ENCODE results near the gene APOL6.

APOL6 gene

GRCh38 chr22:35637254-35637653, 11.0 kb upstream of the APOL6 start:
- DNase-seq: no peak
- TF ChIP-seq GATA1 (IDR thresholded peaks at IDR 0.05; ENCODE audit: low read depth, low read length) (no peak), POLR2A (IDR thresholded peaks at IDR 0.05; ENCODE audit: low read length) (no peak)

GRCh38 chr22:35638001-35638400, 10.2 kb upstream of the APOL6 start:
- no peak for DNase-seq
- TF ChIP-seq POLR2A (IDR thresholded peaks at IDR 0.05; ENCODE audit: low read length): no peak
- no peak for TF ChIP-seq GATA1 (IDR thresholded peaks at IDR 0.05; ENCODE audit: low read depth, low read length)

- no peak for TF ChIP-seq GATA1 (IDR thresholded peaks at IDR 0.05; ENCODE audit: low read depth, low read length)
- TF ChIP-seq POLR2A (IDR thresholded peaks at IDR 0.05; ENCODE audit: low read length): no peak
- DNase-seq: no peak
Measured at GRCh38 chr22:35638410-35638809, 9.8 kb upstream of the APOL6 start.

GRCh38 chr22:35641494-35642120, 6.6 kb upstream of the APOL6 start:
- DNase-seq: no peak
- TF ChIP-seq GATA1 (IDR thresholded peaks at IDR 0.05; ENCODE audit: low read depth, low read length): no peak
- TF ChIP-seq POLR2A (IDR thresholded peaks at IDR 0.05; ENCODE audit: low read length): no peak

- no peak for TF ChIP-seq POLR2A (IDR thresholded peaks at IDR 0.05; ENCODE audit: low read length)
- no peak for TF ChIP-seq GATA1 (IDR thresholded peaks at IDR 0.05; ENCODE audit: low read depth, low read length)
- no peak for DNase-seq
Measured at GRCh38 chr22:35642305-35642741, 5.9 kb upstream of the APOL6 start.

GRCh38 chr22:35643991-35644390, 4.3 kb upstream of the APOL6 start:
- DNase-seq: no peak

GRCh38 chr22:35645646-35646045, 2.6 kb upstream of the APOL6 start:
- TF ChIP-seq POLR2A (IDR thresholded peaks at IDR 0.05; ENCODE audit: low read length): no peak
- no peak for TF ChIP-seq GATA1 (IDR thresholded peaks at IDR 0.05; ENCODE audit: low read depth, low read length)
- no peak for DNase-seq

More at GRCh38 chr22:35643991-35644390, 4.3 kb upstream of the APOL6 start:
- TF ChIP-seq GATA1 (IDR thresholded peaks at IDR 0.05; ENCODE audit: low read depth, low read length) (no peak), POLR2A (IDR thresholded peaks at IDR 0.05; ENCODE audit: low read length) (no peak)

- TF ChIP-seq GATA1 (IDR thresholded peaks at IDR 0.05; ENCODE audit: low read depth, low read length): no peak
- TF ChIP-seq POLR2A (IDR thresholded peaks at IDR 0.05; ENCODE audit: low read length): no peak
- no peak for DNase-seq
Measured at GRCh38 chr22:35649026-35649553, 844 bp downstream of the APOL6 start.

GRCh38 chr22:35649636-35650250, 1.5 kb downstream of the APOL6 start:
- no peak for DNase-seq
- no peak for TF ChIP-seq GATA1 (IDR thresholded peaks at IDR 0.05; ENCODE audit: low read depth, low read length)

GRCh38 chr22:35651085-35651484, 2.8 kb downstream of the APOL6 start:
- no peak for DNase-seq
- TF ChIP-seq POLR2A (IDR thresholded peaks at IDR 0.05; ENCODE audit: low read length): no peak
- TF ChIP-seq GATA1 (IDR thresholded peaks at IDR 0.05; ENCODE audit: low read depth, low read length): no peak

- DNase-seq: no peak
- TF ChIP-seq POLR2A (IDR thresholded peaks at IDR 0.05; ENCODE audit: low read length): no peak
- TF ChIP-seq GATA1 (IDR thresholded peaks at IDR 0.05; ENCODE audit: low read depth, low read length): no peak
Measured at GRCh38 chr22:35653824-35654223, 5.6 kb downstream of the APOL6 start.

GRCh38 chr22:35656284-35656752, 8.1 kb downstream of the APOL6 start:
- TF ChIP-seq GATA1 (IDR thresholded peaks at IDR 0.05; ENCODE audit: low read depth, low read length): no peak
- no peak for TF ChIP-seq POLR2A (IDR thresholded peaks at IDR 0.05; ENCODE audit: low read length)
- DNase-seq: peak; percentile 22 to 57

- TF ChIP-seq POLR2A (IDR thresholded peaks at IDR 0.05; ENCODE audit: low read length): no peak
- TF ChIP-seq GATA1 (IDR thresholded peaks at IDR 0.05; ENCODE audit: low read depth, low read length): no peak
- peak; percentile 67 to 76 for DNase-seq
Measured at GRCh38 chr22:35657571-35658312, 9.5 kb downstream of the APOL6 start.
